Measurements from ENCODE around the gene LHX6.

Gene LHX6

DNA sequence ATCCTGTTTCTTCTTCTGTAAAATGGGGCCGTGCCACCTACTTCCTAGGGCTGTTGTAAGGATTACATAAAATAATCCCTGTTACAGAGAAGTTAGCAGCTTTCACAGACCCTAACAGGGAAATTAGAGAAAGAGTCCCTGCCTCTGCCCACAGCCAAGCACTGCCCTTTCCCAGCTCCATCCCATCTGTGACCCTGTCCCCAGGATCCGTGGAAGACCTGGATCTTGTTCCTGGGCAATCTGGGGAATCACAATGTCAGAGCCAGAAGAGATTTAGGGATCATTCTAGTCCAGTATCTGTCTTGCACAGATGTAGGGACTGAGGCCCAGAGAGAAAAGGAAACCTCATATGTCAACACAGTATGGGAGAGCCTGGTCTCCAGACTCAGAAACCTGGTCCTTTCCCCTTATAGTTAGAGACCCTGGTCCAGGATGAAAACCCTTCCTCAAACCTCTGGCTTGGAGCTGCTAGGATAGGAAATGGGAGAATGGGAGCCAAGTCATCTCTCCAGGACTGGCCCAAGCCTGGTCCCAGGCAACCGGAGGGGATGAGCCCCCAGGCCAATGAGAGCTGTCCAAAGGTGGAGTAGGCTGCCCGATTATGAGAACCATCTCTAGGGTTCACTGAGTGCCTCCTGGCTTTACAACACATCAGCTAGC is 12.5 kb downstream of the LHX6 start:
- DNase-seq (ENCODE audit: low read depth, low spot score) = no peak

DNA sequence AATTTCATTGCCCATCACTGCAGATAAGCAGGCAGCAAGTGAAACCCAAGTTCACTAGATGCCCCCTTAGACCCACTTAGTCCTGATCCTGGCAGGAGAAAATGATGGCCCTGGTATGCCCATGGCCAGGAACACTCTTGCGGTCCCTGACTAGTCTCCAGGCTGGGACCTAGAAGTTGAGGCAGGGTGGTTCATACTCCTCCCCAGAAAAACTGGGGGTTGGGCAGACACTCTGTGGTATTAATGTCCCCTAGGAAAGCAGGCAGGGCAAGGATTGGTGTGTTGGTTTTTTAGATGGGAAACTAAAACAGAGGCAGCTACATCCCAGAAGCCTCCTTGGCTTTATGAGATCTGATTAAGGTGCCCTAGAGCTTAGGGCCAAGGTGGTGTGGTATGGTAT is 13.1 kb downstream of the LHX6 start:
- DNase-seq (ENCODE audit: low read depth, low spot score) = no peak

DNA sequence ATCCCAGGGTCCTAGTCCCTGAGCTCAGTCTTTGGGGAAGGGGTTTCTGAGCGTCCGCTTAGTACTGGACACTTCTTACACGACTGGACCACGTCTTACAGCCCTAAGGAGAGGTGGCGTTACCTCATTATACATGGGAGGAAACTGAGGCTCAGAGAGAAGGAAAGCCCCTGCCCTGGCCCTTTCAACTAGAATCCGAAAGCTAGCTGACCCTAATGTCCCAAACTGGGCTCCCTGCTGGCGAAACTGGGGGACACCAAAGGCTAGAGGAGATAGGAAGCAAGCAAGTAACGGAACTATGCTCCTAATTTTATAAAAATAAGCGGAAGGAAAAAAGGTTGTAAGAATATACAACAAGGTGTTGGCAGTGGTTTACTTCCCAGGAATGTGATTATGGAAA is 14.2 kb downstream of the LHX6 start:
- no peak for DNase-seq (ENCODE audit: low read depth, low spot score)

DNA sequence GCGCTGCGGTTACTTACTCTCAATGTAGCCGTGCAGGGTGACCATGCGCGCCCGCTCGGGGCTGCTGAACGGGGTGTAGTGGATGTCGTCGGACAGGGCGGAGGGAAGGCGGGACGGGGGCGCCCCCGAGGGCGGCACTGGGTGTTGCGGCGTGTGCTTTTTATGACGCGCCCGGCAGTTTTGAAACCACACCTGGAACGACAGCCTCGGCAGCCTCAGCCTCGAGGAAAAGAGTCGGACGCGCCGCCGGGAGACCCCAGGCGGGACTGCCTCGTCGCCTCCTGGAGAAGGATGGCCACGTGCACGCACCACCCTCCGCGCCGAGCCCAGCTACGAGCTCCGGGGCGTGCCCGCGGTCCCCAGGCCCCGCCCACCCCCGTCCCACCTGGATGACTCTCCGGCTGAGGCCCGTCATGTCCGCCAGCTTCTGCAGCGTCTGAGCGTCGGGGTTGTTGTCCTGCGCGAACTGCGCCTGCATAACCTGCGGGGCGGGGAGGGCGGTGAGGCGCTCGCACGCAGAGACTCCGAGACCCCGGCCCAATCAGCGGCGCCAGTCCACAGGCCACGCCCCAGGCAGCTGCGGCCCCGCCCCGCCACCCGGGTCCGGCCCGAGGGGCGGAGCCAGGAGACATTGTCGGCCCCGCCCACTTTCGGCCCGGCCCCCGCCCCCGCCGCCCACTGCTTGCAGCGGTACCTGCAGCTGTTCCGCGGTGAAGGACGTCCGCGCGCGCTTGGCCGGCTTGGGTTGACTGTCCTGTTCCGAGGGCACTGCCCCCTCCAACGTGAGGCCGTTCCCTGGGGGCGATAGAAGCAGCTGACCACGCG is 15.0 kb downstream of the LHX6 start:
- peak; percentile 10 for DNase-seq (ENCODE audit: low read depth, low spot score)

DNA sequence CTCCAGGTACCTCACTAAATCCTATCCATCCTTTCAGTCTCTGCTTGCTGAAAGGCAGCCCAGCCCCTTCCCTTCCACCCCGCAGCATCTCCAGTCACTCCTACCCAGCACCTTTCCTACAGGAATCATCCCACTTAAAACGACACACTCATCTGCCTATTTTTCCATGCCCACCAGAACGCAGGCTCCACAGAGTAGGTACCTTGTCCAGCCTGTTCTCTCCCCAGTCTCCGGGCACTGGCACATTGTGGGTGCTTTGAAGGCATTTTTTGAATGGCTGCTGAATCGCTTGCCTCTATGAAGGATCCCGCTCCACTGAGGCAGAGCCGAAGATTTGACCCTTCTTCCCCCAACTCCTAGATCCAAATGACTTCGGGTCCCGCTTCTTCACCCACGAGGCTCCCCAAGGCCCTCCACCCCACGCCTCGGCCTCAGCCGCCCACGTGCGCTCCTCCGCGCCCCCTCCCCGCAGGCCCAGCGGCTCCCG is 15.6 kb downstream of the LHX6 start:
- no peak for DNase-seq (ENCODE audit: low read depth, low spot score)

DNA sequence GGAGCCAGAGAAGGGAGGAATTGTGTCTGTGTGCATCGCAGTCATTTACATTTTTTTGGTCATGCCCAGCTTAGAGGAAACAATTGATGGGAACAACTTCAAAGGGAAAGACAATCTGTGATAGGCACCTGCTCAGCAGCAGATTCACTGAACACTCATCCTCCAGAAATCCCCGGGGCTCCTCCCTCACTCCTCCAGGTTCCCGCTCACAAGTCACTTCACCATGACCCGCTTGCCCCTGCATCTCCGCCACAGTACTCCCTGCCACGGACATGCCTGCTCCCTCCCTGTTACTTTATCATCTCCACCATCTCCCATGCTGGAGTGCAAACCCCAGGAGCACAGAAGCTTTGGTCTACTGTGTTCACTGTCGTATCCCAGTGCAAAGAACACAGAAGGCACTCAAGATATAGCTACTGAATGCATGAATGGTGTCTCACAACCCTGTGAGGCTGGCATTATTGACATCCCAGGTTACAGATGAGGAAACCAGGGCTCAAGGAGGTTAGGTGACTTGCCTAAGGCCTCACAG is 16.2 kb downstream of the LHX6 start:
- no peak for DNase-seq (ENCODE audit: low read depth, low spot score)

DNA sequence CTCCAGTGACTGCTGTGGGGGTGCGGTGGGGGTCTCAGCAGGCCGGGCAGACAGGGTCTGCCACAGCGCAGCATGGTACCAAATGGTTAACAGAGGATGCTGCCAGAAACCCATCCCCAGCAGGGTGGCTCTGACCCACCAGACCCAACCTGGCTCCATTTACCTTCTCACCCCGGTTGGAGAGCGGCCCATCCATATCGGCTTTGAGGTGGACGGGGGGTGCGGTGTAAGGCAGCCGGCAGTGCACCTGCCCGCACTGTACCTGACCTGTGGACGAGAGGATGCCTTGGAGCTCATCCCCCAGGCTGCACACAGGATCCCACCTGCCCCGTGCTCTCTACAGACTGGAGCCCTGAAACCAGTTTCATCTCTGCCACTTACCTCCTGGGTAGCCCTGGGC is 19.3 kb downstream of the LHX6 start:
- no peak for DNase-seq (ENCODE audit: low read depth, low spot score)

DNA sequence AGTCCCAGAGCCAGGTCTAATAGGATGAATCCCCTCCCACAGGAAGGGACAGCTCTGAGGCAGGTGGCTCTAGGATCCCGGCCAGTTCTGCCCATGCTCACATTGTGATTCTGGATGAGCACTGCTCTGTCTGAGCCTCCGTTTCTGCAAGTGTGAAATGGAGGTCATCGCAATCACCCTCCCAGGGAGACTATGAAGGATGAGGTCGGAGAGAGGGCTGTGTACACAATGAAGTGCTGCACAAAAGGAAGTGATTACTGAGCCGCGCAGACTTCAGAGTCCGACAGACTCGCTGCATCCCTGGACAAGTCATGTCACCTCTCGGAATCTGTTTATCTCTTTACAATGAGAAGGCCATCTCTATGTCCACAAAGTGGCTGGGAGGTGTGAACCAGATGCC is 21.7 kb downstream of the LHX6 start:
- no peak for DNase-seq (ENCODE audit: low read depth, low spot score)

DNA sequence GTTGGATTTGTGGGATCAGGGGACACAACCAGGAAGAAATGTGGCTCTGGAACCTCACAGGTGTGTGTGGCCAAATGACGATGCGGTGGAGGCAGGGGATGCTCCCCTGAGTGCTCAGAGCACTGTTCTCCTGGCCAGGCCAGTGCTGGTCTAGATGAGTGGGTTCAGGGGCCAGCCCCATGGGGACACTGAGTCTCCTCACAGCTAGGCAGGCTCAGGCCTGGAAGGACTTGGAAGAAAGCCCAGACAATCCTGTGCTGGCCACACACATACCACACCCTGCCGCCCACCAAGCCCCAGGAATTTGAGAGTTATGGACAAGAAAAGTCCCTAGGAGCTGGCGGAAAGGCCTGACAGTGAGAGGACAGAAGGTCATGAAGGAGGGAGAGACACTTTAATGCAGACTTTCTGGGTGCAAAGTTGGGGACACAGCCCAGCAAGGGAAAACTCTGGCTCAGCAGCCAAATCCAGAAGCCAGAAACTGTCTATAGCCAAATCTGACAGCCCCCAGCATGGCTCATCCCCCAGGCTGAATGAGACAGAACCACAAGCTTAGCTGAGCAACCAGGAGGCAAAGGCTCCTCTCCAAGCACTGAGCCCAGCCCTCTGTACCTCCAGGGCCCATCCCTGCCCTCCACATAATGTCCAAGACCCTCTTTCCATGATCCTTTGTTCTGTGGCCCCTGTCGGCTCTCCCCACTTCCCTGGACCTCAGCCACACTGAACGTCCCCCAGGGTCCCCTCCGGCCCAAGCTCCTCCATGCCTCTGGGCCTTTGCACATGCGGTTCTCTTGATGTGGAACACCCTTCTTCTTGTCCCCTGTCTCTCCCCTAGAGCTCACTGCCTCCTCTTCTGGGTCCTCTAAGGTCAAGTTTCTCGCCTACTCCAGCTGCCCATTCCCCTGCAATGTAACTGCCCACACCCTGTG is 22.4 kb downstream of the LHX6 start:
- DNase-seq (ENCODE audit: low read depth, low spot score) = no peak

DNA sequence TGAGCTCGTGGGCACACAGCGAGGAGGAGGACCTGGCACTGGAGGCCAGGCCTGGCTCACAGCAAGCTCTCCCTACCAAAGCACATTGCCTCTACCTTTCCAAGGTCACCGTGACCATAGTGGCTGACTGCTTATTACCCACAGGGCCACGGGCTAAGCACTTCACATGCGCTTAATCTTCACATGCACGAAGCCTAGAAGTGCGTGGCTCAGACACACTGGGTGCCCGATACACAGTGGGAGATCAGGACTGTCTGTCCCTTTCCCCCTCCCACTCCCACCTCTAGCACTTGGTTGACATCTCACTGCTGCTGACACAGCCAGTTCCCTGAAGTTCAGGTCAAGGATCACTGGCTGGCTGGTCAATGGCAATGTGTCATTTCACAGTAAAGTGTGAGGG is 23.6 kb downstream of the LHX6 start:
- no peak for DNase-seq (ENCODE audit: low read depth, low spot score)

DNA sequence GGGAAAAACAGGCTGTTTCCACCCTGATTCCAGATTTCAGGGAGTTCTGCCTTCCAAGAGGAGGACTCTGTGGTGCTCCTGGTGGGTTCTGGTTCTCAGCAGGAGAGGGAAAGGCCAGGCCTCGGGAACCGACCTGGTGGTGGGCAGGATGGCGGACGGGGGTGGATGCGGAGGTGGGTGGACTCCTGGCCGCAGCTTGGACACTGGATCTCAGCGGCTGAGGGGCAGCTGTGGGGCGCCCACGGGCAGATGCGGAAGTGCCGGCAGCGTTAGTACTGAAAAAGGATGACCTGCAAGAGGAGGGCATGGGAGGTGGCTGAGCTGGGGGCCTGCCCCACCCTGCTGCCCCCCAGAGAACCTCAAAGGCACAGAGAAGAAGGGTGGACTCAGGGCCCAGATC is 24.3 kb downstream of the LHX6 start:
- no peak for DNase-seq (ENCODE audit: low read depth, low spot score)

DNA sequence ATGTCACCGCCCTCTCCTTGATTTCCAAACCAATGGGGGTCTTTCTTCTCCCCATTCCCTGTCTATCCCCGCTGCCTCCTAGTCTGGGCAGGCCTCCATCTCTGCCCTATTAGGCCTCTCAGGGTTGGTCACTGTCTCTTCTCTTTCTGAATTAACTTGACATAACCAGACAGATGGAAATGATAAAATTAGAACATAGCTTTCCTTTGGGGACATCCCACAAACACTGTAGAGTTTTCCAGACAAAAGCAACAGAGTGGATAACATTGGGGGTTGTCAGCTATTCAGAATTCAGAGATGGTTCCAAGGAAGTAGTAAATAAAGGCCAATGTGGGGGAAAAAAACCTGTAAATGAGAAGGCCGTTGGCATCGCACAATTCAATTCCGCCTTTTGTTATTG is 24.7 kb downstream of the LHX6 start:
- DNase-seq (ENCODE audit: low read depth, low spot score) = no peak

DNA sequence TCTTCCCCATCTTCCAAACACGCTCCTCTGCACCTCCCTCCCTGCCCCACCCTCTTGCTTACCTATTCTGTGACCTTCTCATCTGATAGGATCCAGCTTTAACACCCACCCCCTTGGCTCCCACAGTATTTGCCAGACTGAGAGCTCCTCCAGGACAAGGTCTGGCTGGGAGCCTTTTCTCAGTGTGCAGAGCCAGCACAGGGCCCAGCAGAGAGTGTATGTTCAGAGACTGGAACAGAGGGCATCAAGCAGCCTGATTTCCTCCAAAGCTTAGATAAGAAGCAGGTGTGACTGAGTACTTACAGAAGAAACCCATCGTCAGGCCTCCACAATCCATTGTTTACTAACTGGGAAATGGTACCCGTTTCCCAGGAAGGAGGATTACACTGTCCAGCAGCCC is 26.6 kb downstream of the LHX6 start:
- DNase-seq (ENCODE audit: low read depth, low spot score) = no peak

DNA sequence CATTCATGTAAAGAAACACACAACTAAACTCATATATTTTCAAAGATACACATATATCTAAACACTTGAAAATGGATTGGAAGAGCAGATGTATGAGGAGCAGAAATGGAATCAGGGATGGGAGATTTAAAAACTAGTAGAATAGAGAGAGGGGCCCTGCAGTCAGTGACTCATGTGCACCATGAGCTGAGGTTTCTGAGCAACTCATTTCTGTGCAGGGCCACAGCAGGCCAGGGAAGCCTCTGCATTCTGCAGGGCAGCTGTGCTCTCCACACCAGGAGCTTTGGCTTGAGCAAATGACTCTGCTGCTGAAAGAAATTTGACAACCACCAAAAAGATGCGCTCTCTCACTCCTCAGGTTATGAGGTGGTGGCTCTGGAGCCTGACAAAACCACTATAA is 27.1 kb downstream of the LHX6 start:
- no peak for DNase-seq (ENCODE audit: low read depth, low spot score)

DNA sequence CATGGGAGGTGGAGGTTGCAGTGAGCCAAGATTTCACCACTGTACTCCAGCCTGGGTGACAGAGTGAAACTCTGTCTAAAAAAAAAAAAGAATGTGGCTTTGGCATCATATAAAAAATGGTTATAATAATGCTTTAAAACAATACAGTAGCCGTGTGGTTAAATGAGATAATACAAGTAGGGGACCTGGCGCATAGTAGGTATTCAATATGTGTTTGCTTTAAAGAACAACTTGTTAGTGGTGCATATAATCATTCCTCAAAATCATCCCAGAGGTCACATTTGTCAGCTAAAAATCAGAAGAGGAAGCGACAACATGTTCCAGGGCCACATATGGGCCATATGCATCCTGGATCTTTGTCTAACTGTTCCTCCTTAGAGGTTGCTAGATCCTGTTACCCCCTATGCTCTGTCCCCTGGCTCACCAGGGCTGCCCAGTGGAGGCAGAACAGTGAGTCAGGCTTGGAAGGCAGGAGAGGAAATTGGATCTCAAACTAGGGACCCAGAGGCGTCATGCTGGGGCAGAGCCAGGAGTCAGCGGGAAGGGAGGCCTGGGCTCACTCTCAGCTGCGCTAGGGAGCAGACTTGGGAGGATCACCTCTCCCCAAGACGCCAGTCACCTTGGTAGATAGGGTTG is 27.7 kb downstream of the LHX6 start:
- no peak for DNase-seq (ENCODE audit: low read depth, low spot score)

DNA sequence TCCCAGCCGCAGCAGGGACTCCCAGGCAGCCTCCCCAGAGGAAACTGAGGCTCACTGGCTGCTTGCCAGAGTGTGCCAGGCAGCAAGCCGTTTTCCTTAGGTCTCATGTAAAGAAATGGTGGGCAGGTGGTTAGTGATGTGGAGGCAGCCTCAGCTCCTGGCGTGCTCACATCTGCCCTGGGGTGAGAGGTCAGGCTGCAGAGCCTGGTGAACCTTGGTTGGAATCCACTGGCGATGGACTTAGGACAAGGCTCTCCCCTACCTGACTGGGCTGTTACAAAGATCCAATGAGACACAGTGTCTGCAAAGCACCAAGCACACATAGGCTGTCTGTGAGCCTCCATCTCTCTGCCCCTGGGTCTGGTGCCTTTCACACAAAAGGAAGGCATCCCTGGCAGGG is 30.9 kb downstream of the LHX6 start:
- DNase-seq (ENCODE audit: low read depth, low spot score) = no peak

DNA sequence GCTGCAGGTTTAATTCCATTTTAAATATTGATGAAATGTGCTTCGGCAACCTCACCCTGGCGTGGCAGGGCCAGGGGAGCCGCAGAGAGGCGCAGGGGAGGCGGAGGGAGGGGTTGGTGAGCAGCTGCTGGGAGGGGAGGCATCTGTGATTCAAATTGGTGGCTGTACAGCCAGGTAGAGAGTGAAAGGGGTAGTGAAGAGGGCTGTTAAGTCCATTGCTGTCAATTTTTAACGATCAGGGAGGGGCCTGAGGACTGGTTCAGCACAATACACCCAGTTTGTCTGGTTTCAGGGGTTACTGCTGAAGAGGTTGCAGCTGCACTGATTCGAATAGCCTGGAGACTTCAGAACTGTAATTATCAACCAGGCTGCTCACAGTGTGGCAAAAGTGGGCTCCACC is 31.3 kb downstream of the LHX6 start:
- DNase-seq (ENCODE audit: low read depth, low spot score) = no peak

DNA sequence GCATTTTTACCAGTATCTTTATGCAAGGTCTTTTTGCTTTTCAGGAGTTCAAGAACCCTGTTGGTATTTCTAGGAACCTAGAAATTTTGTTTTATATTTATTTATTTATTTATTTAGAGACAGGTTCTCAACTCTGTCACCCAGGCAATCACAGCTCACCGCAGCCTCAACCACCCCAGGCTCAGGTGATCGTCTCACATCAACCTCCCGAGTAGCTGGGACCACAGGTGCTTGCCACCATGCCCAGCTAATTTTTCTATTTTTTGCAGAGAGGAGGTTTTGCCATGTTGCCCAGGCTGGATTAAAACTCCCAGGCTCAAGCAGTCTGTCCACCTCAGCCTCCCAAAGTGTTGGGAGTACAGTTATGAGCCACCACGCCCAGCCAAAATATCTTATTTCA is 32.9 kb downstream of the LHX6 start:
- no peak for DNase-seq (ENCODE audit: low read depth, low spot score)

DNA sequence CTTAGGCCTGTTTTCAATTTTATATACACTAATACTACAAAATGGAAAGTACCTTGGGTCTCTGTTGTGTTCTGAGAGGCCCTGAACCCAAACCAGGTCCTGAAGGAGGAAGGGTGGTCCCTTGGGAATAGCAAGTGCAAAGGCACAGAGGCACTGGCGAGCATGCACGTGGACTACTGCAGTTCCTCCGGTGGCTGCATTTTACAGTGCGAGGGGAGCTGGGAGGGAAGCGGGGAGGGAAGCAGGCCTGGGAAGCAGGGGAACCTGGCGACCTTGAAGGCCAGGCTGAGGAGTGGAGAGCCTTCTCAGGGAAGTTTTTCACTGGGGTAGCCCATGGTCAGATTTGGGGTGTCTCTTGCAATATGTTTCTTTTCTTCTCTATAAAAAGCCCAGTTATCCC is 35.1 kb downstream of the LHX6 start:
- no peak for DNase-seq (ENCODE audit: low read depth, low spot score)

DNA sequence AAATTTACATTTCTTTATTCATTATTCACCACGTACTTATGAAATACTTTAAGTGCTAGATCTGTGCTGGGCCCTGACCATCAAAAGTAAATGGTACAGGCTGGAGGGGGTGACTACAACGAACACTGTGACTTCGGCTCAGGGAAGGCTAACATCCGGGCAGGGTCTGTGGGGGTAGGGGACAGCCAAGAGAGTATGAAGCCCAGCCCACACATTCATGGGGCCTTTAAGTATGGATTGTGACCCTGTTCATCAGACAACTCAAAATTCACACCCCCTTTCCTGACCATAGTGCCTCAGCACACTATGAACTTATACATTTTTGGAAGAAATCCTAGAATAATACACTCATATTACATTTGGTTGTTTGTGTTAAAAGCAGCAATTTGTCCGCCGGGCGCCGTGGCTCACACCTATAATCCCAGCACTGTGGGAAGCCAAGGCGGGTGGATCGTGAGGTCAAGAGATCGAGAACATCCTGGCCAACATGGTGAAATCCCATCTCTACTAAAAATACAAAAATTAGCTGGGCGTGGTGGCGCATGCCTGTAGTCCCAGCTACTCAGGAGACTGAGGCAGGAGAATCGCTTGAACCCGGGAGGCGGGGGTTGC is 35.7 kb downstream of the LHX6 start:
- no peak for DNase-seq (ENCODE audit: low read depth, low spot score)

DNA sequence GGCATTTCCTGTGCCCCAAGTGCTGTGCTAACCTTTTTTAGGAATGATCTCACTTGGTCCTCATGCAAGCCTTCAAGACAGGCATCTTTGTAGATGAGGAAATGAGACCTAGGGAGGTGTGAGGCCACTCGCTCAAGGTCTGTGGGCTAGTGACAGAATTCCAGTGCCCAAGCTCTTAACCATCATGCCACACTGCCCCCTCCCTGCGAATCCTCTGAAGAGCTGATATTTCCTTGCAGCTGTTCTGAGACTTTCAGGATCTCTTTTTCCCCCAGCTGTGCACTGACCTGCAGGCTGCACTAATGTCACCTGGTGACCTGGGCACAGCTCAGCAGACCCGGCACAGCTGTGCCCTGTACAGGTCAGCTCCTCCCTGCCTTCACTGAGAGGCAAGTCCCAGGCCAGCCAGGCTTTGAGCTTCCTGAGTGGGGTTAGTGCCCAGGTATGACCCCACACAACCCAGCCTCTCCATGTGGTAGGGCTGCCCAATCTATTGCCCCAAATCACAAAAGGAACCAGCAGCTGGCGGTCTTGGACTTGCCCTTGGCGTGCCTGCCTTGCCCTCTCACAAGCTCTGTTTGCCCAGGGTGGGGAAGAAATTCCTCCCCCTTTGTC is 36.4 kb downstream of the LHX6 start:
- DNase-seq (ENCODE audit: low read depth, low spot score) = no peak
